Breast epithelium (tissue), 3 donors: Measurements from ENCODE around the gene RMND1.

Experiments
- CTCF ChIP-seq, 3 donors: fragments of 450-650 bp; IDR thresholded peaks; one replicate each; pipeline ENCODE4 v1.5.1; 2016 to 2017; ENCODE audit warnings: antibody characterized with exemption in 3 of 3, mild to moderate bottlenecking in 3 of 3, moderate library complexity in 3 of 3
- POLR2AphosphoS5 ChIP-seq, 3 donors: sonication (generic); formaldehyde crosslinking; IDR thresholded peaks; one replicate each; pipeline ENCODE4 v1.6.1; 2017; ENCODE audit warnings: antibody characterized with exemption in 3 of 3

GRCh38 chr6:151441390-151442166 is 10.3 kb downstream of the RMND1 start:
- no peak for TF ChIP-seq CTCF (IDR thresholded peaks at IDR 0.05)
- TF ChIP-seq POLR2AphosphoS5 (IDR thresholded peaks at IDR 0.05), result no peak
